KMS-11 (cell line): Measurements from ENCODE around the gene GAS2.

ENCODE experiments used
- H2AFZ ChIP-seq: fragments of 200-600 bp; sonication (generic); 2 replicates; pipeline ENCODE4 v1.6.1; 2016; ENCODE audit warnings: antibody characterized with exemption, mixed run types, low read depth
- H3K27ac ChIP-seq: fragments of 200-600 bp; sonication (generic); 2 replicates; pipeline ENCODE4 v1.6.1; 2016; ENCODE audit warnings: mild to moderate bottlenecking, mixed run types
- H3K27me3 ChIP-seq: fragments of 200-600 bp; sonication (generic); 2 replicates; pipeline ENCODE4 v1.6.1; 2017; ENCODE audit warnings: mild to moderate bottlenecking, low read depth, mixed run types, moderate library complexity; ENCODE audit not compliant: insufficient read depth
- H3K36me3 ChIP-seq: fragments of 200-600 bp; sonication (generic); 2 replicates; pipeline ENCODE4 v1.6.1; 2017; ENCODE audit warnings: mild to moderate bottlenecking, mixed run types; ENCODE audit not compliant: insufficient read depth
- H3K4me1 ChIP-seq: fragments of 200-600 bp; sonication (generic); 2 replicates; pipeline ENCODE4 v1.6.1; 2016; ENCODE audit warnings: mild to moderate bottlenecking, low read depth, mixed run types; ENCODE audit not compliant: poor library complexity, severe bottlenecking
- H3K4me2 ChIP-seq: fragments of 200-600 bp; sonication (generic); 2 replicates; pipeline ENCODE4 v1.7.0; 2016; ENCODE audit warnings: mild to moderate bottlenecking, mixed run types
- H3K4me3 ChIP-seq: fragments of 200-600 bp; sonication (generic); IDR thresholded peaks from 2 replicates; pipeline ENCODE4 v1.6.1; 2017; ENCODE audit warnings: low read depth, low read length, mixed read lengths; ENCODE audit not compliant: insufficient read depth
- H3K79me2 ChIP-seq: fragments of 200-600 bp; sonication (generic); 2 replicates; pipeline ENCODE4 v1.6.1; 2016; ENCODE audit warnings: low read depth, mixed run types; ENCODE audit not compliant: insufficient read depth
- H3K9ac ChIP-seq: fragments of 200-600 bp; sonication (generic); 2 replicates; pipeline ENCODE4 v1.6.1; 2016; ENCODE audit warnings: mild to moderate bottlenecking, mixed run types
- H4K20me1 ChIP-seq: fragments of 200-600 bp; sonication (generic); 2 replicates; pipeline ENCODE4 v1.6.1; 2016; ENCODE audit warnings: mild to moderate bottlenecking, mixed run types; ENCODE audit not compliant: insufficient read depth
- TF ChIP-seq, protein P1 (sequence below): fragments of 200-600 bp; sonication (generic); conservative IDR thresholded peaks from 2 replicates; pipeline ENCODE4 v1.6.1; 2017; ENCODE audit warnings: low read depth, mild to moderate bottlenecking, antibody characterized with exemption, low read length, moderate library complexity, mixed read lengths

Gene GAS2

DNA sequence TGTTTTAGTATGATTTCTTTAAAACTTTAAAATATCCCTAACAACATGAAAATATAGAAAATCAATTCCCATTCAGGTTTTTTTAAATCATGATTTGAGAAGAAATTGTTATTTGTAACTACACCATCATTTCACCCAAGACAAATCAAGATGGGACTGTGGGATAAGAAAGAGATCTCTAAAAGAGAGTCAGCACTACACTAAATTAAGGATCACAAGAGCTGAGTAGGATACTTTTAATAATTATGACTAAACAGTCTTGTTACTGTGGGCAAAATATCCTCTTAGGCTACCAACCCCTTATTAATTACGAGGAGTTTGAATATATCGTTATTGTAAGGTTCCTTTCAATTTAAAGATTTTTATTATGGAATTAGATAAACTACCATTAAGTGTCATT lies 3.0 kb downstream of the GAS2 start:
- H3K4me1 ChIP-seq = peaks cover 63% of the 10 kb centered on the region
- H3K27me3 ChIP-seq = no peaks in the 10 kb centered on the region
- no peak overlapping the region for H2AFZ ChIP-seq
- H3K9ac ChIP-seq = peak overlapping the region; percentile 98
- peak overlapping the region; percentile 99 for H3K27ac ChIP-seq
- TF ChIP-seq, protein P1, sequence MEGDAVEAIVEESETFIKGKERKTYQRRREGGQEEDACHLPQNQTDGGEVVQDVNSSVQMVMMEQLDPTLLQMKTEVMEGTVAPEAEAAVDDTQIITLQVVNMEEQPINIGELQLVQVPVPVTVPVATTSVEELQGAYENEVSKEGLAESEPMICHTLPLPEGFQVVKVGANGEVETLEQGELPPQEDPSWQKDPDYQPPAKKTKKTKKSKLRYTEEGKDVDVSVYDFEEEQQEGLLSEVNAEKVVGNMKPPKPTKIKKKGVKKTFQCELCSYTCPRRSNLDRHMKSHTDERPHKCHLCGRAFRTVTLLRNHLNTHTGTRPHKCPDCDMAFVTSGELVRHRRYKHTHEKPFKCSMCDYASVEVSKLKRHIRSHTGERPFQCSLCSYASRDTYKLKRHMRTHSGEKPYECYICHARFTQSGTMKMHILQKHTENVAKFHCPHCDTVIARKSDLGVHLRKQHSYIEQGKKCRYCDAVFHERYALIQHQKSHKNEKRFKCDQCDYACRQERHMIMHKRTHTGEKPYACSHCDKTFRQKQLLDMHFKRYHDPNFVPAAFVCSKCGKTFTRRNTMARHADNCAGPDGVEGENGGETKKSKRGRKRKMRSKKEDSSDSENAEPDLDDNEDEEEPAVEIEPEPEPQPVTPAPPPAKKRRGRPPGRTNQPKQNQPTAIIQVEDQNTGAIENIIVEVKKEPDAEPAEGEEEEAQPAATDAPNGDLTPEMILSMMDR = no peak
- no peaks in the 10 kb centered on the region for H3K36me3 ChIP-seq
- peaks cover 88% of the 10 kb centered on the region for H3K79me2 ChIP-seq
- peak overlapping the region; percentile 96 for H3K4me2 ChIP-seq
- no peak overlapping the region for H3K4me3 ChIP-seq
- no peaks in the 10 kb centered on the region for H4K20me1 ChIP-seq

DNA sequence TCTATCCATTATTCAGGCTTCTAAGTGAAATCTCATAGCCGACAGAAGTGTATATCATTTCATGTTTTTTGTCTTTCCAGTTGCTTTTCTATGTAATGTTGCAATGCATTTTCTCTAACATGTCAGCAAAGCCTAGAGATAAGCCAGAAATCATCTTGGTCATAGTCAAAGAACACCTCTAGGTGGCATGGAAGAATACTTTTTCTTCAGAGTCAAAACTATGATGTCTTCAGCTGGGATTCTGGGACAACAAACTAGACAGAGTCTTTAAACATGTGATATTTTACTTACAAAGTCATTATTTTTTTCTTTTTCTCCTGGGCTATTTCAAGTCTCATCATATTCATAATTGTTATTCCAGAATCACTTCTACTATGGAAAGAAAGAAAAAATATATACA lies 4.4 kb downstream of the GAS2 start:
- Histone ChIP-seq H3K79me2 (peaks cover 85% of the 10 kb centered on the region), H3K36me3 (no peaks in the 10 kb centered on the region), H3K4me2 (peak overlapping the region; percentile 96)

DNA sequence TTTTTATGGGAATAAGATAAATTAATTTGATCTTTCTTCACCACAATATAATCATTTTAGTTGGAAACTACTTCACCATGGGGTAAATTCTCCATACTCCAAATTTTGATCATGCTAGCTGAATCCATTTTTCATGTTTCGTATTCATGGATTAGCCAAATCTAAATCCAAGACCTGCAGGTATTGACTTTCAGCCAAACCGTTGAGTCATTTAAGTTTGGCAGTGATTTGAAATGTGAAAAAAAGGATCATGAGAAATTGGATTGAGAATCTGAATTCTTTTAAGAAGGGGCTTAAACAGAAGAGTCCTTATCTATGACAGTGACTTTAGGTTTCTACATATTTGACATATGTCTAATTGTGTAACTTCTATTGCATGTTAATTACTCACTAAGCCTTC lies 5.3 kb downstream of the GAS2 start:
- Histone ChIP-seq H3K36me3 (no peaks in the 10 kb centered on the region), H3K27me3 (no peaks in the 10 kb centered on the region), H3K9ac (peak overlapping the region; percentile 98), H3K4me3 (no peak overlapping the region), H3K79me2 (peaks cover 78% of the 10 kb centered on the region), H3K27ac (peak overlapping the region; percentile 99), H2AFZ (no peak overlapping the region), H4K20me1 (no peaks in the 10 kb centered on the region), H3K4me2 (peak overlapping the region; percentile 96), H3K4me1 (peaks cover 87% of the 10 kb centered on the region)
- TF ChIP-seq, protein P1 = no peak

More for the DNA sequence above, 4.4 kb downstream of the GAS2 start:
- no peak overlapping the region for H2AFZ ChIP-seq
- no peaks in the 10 kb centered on the region for H3K27me3 ChIP-seq
- TF ChIP-seq, protein P1 = peak; percentile 62; the same call in 1 of the 2 replicates
- H3K4me1 ChIP-seq = peaks cover 78% of the 10 kb centered on the region
- H3K27ac ChIP-seq = peak overlapping the region; percentile 99
- H4K20me1 ChIP-seq = no peaks in the 10 kb centered on the region
- H3K4me3 ChIP-seq = no peak overlapping the region
- peak overlapping the region; percentile 98; the same call in 1 of the 2 replicates for H3K9ac ChIP-seq

DNA sequence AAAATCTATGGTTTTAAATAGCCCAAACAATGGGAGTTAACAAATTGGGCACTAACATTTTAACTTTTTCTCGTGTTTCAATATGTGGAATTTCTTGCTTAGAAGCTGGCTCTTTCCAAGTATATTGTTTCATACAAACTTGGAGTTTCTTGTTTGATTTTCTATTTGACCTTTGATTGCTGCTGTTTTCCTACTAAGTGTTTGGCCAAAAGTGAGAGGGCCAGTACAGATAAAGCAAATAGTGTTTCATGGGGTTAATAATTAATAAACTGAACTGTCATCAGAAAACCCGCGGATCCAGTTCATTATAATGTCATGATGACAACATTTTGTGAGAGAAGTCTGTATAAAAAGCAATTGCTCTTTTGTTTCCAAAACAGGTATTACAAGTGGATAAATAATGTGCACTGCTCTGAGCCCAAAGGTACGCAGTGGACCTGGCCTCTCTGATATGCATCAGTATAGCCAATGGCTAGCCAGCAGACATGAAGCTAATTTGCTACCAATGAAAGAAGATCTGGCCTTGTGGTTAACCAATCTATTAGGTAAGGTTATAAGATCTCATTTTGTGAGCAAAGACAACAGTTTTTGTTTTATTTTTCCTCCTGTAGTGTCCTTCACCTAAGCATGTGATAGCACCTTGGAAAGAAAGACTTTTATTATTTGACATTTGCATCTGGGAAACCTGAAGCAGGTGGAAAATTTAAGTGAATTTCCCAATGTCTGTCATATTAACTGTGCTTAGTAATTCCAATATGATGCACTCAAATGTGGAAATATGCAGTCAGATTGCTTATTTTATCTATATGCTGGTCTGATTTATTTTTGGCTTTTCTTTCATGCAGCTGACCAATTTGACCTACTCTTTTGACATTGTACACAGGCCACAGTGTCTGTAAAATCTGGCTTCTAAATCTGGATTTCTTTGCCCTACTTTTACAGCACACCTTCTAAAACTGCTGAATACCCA lies 8.3 kb downstream of the GAS2 start:
- Histone ChIP-seq H3K4me3 (no peak overlapping the region), H3K9ac (peak overlapping the region; percentile 35), H2AFZ (peak overlapping the region; percentile 21; the same call in 1 of the 2 replicates), H3K36me3 (no peaks in the 10 kb centered on the region), H4K20me1 (no peaks in the 10 kb centered on the region), H3K4me2 (peak overlapping the region; percentile 96), H3K4me1 (peaks cover 84% of the 10 kb centered on the region), H3K79me2 (peaks cover 56% of the 10 kb centered on the region), H3K27ac (peak overlapping the region; percentile 99), H3K27me3 (no peaks in the 10 kb centered on the region)
- TF ChIP-seq, protein P1 = no peak
